Measurements from ENCODE around the gene CAMTA1. TPM values are rescaled to one million over a fixed set of nuclear protein-coding genes. Genes with fewer than 3 reads are reported as not detected.

CAMTA1 gene
- total RNA-seq, 1 donor from 2014 or later, result 127 TPM

- FAIRE-seq (no peak), DNase-seq (ENCODE audit: low spot score in 2 of 2) (no peak)
Measured at GRCh38 chr1:7519861-7520395, 734.7 kb downstream of the CAMTA1 start.

GRCh38 chr1:7520496-7520895 lies 735.2 kb downstream of the CAMTA1 start:
- FAIRE-seq, result no peak
- no peak for DNase-seq (ENCODE audit: low spot score in 2 of 2)

- DNase-seq (ENCODE audit: low spot score in 2 of 2) (no peak), FAIRE-seq (no peak)
Measured at GRCh38 chr1:7524341-7525337, 739.4 kb downstream of the CAMTA1 start.

- DNase-seq (ENCODE audit: low spot score in 2 of 2) (no peak), FAIRE-seq (no peak)
Measured at GRCh38 chr1:7525338-7526063, 740.2 kb downstream of the CAMTA1 start.

GRCh38 chr1:7526196-7526866 lies 741.1 kb downstream of the CAMTA1 start:
- FAIRE-seq (no peak), DNase-seq (ENCODE audit: low spot score in 2 of 2) (no peak)

- DNase-seq (ENCODE audit: low spot score in 2 of 2), result no peak
Measured at GRCh38 chr1:7526867-7527732, 741.8 kb downstream of the CAMTA1 start.

GRCh38 chr1:7527733-7528045 lies 742.4 kb downstream of the CAMTA1 start:
- FAIRE-seq (no peak), DNase-seq (ENCODE audit: low spot score in 2 of 2) (no peak)

More at GRCh38 chr1:7526867-7527732, 741.8 kb downstream of the CAMTA1 start:
- no peak for FAIRE-seq

GRCh38 chr1:7528386-7529198 lies 743.3 kb downstream of the CAMTA1 start:
- no peak for DNase-seq (ENCODE audit: low spot score in 2 of 2)
- no peak for FAIRE-seq

GRCh38 chr1:7529917-7530316 lies 744.7 kb downstream of the CAMTA1 start:
- no peak for FAIRE-seq

GRCh38 chr1:7531562-7532340 lies 746.5 kb downstream of the CAMTA1 start:
- DNase-seq (ENCODE audit: low spot score in 2 of 2) (no peak), FAIRE-seq (no peak)

More at GRCh38 chr1:7529917-7530316, 744.7 kb downstream of the CAMTA1 start:
- no peak for DNase-seq (ENCODE audit: low spot score in 2 of 2)

- DNase-seq (ENCODE audit: low spot score in 2 of 2) (no peak), FAIRE-seq (no peak)
Measured at GRCh38 chr1:7533006-7533405, 747.8 kb downstream of the CAMTA1 start.

- no peak for FAIRE-seq
- no peak for DNase-seq (ENCODE audit: low spot score in 2 of 2)
Measured at GRCh38 chr1:7534061-7534825, 749.0 kb downstream of the CAMTA1 start.

- DNase-seq (ENCODE audit: low spot score in 2 of 2), result no peak
- no peak for FAIRE-seq
Measured at GRCh38 chr1:7535016-7535415, 749.8 kb downstream of the CAMTA1 start.

- FAIRE-seq (no peak), DNase-seq (ENCODE audit: low spot score in 2 of 2) (no peak)
Measured at GRCh38 chr1:7535934-7536878, 751.0 kb downstream of the CAMTA1 start.

GRCh38 chr1:7536891-7537591 lies 751.8 kb downstream of the CAMTA1 start:
- DNase-seq (ENCODE audit: low spot score in 2 of 2) (no peak), FAIRE-seq (no peak)

GRCh38 chr1:7538033-7538432 lies 752.8 kb downstream of the CAMTA1 start:
- DNase-seq (ENCODE audit: low spot score in 2 of 2) (no peak), FAIRE-seq (no peak)
